ENCODE data around the gene HGFAC.
A peak's percentile ranks its signal among the peaks of the same experiment; 100 is the strongest.

Gene HGFAC

GRCh38 chr4:3479358-3480101 is 37.8 kb downstream of the HGFAC start:
- TF ChIP-seq CTCF (IDR thresholded peaks at IDR 0.05; ENCODE audit: low read depth, low read length), result no peak

GRCh38 chr4:3480528-3481112 is 38.9 kb downstream of the HGFAC start:
- peak; percentile 27 for DNase-seq (ENCODE audit: extremely low read depth, low read depth)
- TF ChIP-seq CTCF (IDR thresholded peaks at IDR 0.05; ENCODE audit: low read depth, low read length), result peak; percentile 100

More at GRCh38 chr4:3479358-3480101, 37.8 kb downstream of the HGFAC start:
- no peak for DNase-seq (ENCODE audit: extremely low read depth, low read depth)

GRCh38 chr4:3481113-3481531 is 39.4 kb downstream of the HGFAC start:
- TF ChIP-seq CTCF (IDR thresholded peaks at IDR 0.05; ENCODE audit: low read depth, low read length), result no peak
- DNase-seq (ENCODE audit: extremely low read depth, low read depth), result no peak

- no peak for DNase-seq (ENCODE audit: extremely low read depth, low read depth)
Observed at GRCh38 chr4:3481783-3482393, 40.1 kb downstream of the HGFAC start.

GRCh38 chr4:3482707-3483106 is 40.9 kb downstream of the HGFAC start:
- TF ChIP-seq CTCF (IDR thresholded peaks at IDR 0.05; ENCODE audit: low read depth, low read length), result no peak

More at GRCh38 chr4:3481783-3482393, 40.1 kb downstream of the HGFAC start:
- TF ChIP-seq CTCF (IDR thresholded peaks at IDR 0.05; ENCODE audit: low read depth, low read length), result no peak

GRCh38 chr4:3483471-3483921 is 41.7 kb downstream of the HGFAC start:
- DNase-seq (ENCODE audit: extremely low read depth, low read depth), result no peak
- no peak for TF ChIP-seq CTCF (IDR thresholded peaks at IDR 0.05; ENCODE audit: low read depth, low read length)

More at GRCh38 chr4:3482707-3483106, 40.9 kb downstream of the HGFAC start:
- DNase-seq (ENCODE audit: extremely low read depth, low read depth), result no peak

All from AG09319 (cell line).